ENCODE data around the gene MUC22.
"Not testable (repeated sequence)": the region's sequence is repeated elsewhere in the genome, so short reads cannot be mapped to it uniquely, and the experiment has no call there.

MUC22 gene

DNA sequence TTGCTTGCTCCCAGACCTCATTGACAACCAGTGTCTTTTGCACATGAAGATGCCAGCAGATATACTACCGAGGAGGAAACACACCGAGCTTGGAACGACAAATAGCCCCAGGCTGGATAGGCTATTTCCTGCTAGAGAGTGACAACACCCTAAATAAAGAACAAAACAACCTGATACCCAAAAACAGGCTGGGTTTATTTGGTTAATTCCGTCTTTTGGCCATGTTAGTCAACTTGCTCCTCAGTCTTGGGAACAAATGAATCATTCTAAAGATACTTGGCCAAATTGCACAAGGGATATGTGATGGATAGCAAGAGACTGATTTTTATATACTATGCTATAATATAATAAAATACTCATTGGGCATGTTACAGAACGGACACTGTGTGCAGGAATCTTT lies 11.5 kb upstream of the MUC22 start:
- DNase-seq (ENCODE audit: low read depth), result no peak

DNA sequence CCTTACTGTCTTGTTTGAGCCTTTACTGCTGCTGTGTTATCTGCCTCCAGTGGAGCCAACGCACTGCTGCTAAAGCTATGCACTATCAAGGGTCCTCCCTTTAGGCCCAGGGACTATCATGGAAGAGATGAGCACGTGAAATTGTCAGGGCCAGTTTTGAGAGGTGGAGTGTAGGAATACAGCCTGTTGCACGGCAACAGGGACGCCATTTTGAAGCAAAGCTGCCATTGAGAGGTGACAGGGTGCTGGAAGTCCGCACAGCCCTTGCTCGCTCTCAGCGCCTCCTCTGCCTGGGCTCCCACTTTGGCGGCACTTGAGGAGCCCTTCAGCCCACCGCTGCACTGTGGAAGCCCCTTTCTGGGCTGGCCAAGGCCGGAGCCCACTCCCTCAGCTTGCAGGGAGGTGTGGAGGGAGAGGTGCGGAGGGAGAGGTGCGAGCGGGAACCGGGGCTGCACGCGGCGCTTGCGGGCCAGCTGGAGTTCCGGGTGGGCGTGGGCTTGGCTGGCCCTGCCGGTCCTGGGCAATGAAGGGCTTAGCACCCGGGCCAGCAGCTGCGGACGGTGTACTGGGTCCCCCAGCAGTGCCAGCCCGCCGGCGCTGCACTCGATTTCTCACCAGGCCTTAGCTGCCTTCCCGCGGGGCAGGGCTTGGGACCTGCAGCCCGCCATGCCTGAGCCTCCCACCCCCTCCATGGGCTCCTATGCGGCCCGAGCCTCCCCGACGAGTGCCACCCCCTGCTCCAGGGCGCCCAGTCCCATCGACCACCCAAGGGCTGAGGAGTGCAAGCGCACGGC lies 10.0 kb upstream of the MUC22 start:
- not testable (repeated sequence) for DNase-seq (ENCODE audit: low read depth)

DNA sequence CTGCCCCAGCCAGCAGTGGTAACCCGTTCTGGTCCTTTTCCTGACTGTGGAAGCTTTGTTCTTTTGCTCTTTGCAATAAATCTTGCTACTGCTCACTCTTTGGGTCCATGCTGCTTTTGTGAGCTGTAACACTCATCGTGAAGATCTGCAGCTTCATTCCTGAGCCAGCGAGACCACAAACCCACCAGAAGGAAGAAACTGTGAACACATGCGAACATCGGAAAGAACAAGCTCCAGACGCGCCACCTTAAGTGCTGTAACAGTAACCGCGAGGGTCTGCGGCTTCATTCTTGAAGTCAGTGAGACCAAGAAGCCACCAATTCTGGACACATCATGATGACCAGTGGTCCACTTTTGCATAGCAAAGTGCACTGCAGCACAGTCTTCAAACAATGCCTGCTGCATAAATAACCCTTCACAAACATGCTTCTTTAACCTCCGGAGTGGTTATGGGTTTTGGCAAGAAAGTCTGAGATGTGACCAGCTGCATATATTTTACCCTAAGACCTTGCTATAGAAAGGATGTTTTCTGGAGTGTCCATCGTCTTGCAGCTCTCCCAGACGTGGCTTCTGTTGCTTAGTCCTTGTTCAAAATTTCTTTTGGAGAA lies 8.9 kb upstream of the MUC22 start:
- no peak for DNase-seq (ENCODE audit: low read depth)

DNA sequence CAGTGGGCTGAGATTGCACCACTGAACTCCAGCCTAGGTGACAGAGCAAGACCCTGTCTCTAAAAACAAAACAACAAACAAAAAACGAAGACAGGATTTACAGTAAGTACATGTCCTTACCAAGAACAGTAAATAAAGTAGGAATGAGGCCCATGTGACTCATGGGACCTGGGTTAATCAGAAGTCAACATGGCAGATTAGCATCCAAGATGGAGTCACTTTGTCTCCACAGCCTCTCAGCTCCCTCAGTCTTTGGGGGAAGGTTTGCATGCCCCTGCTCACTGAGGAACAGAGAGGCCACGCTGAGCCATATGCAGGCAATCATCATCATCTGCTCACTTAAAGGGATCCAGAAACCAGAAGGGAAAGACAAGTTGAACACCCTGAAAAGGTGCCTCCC lies 7.8 kb upstream of the MUC22 start:
- DNase-seq (ENCODE audit: low read depth), result no peak

DNA sequence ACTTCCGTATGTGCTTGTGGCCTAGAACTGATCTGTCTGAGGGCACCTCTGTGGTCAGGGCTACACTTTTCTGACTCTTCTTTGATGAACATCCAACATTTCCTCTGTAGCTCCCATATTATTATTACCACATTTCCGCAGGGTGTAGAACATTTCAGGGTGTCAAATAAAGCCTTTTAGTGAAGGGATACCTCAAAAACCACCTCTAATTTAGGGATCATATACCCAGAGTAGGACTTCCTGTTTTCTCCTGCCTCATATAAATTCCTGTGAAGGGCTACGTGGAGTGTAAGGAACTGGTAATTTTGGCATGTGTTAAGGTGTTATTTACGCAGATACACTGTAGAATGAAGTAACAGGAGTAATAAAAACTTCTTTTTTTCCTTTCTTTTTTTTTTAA lies 5.5 kb upstream of the MUC22 start:
- DNase-seq (ENCODE audit: low read depth), result no peak

DNA sequence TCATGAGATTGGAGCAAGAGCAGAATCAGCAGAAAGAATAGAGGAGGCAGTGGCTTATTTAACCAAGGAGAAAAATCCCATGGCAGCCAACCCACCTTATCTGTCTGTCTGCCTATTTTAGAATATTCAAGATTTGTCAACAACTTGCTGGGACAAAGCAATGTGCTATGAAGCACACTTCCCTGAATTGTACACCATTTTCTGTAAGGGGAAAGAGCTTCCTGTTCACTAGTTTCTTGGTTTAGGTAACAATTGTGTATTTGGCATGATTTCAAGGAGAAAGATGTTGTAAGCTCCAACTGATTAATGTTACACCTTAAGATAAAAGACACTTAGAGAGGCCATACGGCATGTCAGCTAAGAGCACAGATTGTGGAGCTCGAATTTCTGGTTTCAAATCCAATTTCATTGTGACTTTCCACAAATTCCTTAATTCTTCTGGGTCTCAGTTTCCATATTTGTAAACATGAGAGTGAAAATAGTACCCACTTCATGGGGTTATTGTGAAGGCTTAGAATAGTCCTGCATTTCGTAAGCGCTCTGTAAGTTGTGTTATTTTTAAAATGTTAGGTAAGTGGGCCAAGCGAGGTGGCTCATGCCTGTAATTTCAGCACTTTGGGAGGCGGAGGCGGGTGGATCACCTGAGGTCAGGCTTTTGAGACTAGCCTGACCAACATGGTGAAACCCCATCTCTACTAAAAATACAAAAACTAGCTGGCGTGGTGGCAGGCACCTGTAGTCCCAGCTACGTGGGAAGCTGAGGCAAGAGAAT lies 4.8 kb upstream of the MUC22 start:
- no peak for DNase-seq (ENCODE audit: low read depth)

DNA sequence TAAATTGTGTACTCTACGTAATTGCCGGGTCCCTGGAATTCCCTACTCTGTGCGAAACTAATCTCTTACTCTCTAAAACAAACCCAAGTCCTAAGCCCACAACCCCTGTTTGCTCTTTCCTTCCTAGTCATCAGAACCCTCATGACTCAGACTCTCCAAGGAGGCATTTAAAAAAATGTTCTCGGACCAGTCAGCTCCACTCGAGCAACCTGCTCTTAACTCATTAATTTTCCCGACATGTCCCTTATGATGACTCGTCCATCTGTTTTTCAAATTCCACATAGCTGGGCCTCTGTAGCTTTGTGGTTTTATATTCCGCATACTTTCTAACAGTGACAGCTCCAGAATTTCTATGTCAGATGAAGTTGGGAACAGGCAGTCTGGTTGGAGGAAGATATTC lies 2.6 kb upstream of the MUC22 start:
- no peak for DNase-seq (ENCODE audit: low read depth)

DNA sequence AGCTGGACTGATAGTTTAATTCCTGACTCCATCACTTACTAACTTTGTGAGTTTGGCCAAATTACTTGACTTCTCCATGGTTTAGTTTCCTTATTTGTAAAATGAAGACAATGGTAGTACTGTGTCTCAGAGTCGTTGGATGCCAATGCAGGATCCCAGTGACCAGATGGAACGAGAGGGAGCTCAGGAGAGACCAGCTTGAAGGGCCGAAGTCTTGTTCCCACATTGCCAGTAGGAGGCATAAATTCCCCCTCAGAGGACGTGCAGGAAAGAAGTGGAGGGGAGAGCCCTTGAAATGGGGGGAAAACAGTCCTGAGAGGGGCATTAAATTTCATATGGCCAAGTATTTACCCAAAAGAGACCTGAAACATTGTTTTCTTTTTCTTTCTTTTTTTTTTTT lies 2.1 kb upstream of the MUC22 start:
- no peak for DNase-seq (ENCODE audit: low read depth)

DNA sequence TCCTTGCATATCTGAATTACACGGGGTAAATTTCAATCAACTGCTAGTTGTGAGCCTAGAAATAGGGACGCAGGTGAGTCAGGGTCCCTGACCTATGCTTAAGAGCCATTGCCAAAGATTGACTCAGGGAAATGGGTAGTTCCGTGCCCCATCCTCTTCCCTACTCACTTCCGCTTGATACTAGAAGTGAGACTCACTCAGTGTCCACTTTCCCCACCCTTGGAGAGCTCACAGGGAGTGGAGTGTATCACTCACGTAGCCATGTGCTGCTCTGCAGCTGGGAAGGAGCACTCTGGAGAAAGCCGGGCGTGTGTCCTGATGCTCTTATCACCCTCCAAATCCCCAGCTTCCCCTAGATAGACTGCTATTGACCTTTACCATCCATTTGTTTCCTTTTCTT lies 543 bp upstream of the MUC22 start:
- DNase-seq (ENCODE audit: low read depth), result no peak

DNA sequence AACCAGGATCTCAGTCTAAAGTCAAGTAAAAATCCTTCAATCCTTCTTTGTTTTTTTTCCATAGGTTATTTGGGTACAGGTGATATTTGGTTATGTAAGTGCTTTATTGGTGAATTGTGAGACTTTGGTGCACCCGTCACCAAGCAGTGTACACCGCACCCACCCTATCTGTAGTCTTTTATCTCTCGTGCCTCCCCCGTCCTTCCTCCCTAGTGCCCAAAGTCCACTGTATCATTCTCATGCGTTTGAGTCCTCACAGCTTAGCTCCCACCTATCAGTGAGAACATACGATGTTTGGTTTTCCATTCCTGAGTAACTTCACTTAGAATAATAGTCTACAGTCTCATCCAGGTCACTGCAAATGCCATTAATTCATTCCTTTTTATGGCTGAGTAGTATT lies 879 bp downstream of the MUC22 start:
- no peak for DNase-seq (ENCODE audit: low read depth)

DNA sequence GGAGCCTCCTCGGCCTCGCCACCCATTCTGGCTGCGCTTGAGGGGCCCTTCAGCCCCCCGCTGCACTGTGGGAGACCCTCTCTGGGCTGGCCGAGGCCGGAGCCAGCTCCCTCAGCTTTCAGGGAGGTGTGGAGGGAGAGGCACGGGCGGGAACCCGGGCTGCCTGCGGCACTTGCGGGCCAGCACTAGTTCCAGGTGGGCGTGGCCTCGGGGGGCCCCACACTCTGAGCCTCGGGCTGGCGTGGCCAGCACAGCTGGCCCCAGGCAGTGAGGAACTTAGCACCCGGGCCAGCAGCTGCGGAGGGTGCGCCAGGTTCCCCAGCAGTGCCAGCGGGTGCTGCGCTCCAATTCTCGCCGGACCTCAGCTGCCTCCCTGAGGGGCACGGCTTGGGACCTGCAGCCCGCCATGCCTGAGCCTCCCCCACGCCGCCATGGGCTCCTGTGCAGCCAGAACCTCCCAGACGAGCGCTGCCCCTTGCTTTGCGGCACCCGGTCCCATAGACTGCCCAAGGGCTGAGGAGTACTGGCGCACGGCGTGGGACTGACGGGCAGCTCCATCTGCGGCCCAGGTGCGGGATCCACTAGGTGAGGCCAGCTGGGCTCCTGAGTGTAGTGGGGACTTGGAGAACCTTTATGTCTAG lies 6.5 kb downstream of the MUC22 start:
- DNase-seq (ENCODE audit: low read depth), result no peak

DNA sequence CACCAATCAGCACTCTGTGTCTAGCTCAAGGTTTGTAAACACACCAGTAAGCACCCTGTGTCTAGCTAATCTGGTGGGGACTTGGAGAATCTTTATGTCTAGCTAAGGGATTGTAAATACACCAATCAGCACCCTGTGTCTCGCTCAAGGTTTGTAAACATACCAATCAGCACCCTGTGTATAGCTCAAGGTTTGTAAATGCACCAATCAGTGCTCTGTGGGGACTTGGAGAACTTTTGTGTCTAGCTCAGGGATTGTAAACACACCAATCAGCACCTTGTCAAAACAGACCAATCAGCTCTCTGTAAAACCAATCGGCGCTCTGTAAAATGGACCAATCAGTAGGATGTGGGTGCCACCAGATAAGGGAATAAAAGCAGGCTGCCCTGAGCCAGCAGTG lies 7.2 kb downstream of the MUC22 start:
- not testable (repeated sequence) for DNase-seq (ENCODE audit: low read depth)

DNA sequence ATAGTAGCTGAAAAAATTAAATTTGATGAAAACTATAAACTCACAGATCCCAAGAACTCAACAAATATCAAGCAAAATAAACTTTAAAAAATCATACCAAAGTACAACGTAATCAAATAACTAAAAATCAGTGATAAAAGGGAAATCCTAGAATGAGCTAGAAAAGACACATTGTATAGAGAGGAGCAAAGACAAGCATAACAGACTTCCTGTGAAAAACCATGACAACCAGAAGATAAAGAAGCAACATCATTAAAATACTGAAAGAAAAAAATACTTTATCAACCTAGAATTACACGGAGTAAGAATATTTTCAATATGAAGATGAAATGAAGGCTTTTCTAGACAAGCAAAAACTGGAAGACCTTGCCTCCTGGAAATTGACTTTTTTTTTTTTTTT lies 9.8 kb downstream of the MUC22 start:
- no peak for DNase-seq (ENCODE audit: low read depth)

DNA sequence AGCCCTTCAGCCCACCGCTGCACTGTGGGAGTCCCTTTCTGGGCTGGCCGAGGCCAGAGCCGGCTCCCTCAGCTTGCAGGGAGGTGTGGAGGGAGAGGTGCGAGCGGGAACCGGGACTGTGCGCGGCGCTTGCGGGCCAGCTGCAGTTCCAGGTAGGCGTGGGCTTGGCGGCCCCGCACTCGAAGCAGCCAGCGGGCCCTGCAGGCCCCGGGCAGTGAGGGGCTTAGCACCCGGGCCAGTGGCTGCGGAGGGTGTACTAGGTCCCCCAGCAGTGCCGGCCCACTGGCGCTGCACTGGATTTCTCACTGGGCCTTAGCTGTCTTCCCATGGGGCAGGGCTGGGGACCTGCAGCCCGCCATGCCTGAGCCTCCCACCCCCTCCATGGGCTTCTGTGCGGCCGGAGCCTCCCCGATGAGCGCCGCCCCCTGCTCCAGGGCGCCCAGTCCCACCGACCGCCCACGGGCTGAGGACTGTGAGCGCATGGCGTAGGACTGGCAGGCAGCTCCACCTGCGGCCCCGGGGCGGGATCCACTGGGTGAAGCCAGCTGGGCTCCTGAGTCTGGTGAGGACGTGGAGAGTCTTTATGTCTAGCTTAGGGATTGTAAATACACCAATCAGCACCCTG lies 10.5 kb downstream of the MUC22 start:
- not testable (repeated sequence) for DNase-seq (ENCODE audit: low read depth)

DNA sequence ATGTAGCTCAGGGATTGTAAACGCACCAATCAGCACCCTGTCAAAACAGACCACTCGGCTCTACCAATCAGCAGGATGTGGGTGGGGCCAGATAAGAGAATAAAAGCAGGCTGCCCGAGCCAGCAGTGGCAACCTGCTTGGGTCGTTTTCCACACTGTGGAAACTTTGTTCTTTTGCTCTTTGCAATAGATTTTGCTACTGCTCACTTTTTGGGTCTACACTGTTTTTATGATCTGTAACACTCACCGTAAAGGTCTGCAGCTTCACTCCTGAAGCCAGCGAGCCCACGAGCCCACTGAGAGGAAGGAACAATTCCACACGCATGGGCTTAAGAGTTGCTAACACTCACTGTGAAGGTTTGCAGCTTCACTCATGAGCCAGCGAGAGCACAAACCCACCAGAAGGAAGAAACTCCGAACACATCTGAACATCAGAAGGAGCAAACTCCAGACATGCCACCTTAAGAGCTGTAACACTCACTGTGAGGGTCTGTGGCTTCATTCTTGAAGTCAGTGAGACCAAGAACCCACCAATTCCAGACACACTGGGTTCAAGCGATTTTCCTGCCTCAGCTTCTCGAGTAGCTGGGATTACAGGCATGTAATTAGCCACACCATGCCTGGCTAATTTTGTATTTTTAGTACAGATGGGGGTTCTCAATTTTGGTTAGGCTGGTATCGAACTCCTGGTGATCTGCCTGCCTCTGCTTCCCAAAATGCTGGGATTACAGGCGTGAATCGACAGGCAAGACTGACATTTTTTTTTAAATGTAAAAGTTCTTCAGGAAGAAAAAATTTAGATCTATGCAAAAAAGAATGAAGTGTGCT lies 11.6 kb downstream of the MUC22 start:
- not testable (repeated sequence) for DNase-seq (ENCODE audit: low read depth)

DNA sequence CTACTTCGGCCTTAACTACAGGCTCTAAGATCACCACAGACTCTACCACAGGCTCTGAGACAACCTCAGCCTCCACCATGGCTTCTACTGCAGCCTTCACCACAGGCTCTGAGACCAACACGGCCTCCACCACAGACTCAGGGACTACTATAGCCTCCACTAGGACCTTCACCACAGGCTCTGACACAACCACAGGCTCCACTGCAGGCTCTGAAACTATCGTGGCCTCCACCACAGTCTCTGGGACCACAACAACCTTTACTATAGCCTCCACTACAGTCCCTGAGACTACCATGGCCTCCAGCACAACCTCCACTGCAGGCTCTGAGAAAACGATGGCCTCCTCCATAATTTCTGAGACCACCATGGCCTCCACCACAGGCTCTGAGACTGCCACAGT lies 15.3 kb downstream of the MUC22 start:
- DNase-seq (ENCODE audit: low read depth), result no peak

DNA sequence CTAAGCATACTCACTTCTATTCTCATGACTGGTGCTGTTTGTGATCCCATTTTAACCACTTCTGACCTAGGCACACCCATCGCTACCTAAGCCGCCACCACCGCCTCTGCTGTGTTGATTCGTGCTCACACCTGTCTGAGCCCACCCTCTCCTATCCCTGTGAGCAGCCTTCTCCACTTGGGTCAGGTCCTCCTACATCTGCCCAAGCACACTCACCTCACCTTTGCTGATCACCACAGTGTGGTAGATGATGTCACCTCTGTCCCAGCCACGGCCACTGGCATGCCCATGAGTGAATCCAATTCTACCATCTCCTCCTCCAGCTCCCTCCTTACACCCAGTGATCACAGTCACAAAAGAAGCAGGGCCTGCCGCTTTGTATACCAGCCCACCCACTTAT lies 20.8 kb downstream of the MUC22 start:
- DNase-seq (ENCODE audit: low read depth), result no peak

DNA sequence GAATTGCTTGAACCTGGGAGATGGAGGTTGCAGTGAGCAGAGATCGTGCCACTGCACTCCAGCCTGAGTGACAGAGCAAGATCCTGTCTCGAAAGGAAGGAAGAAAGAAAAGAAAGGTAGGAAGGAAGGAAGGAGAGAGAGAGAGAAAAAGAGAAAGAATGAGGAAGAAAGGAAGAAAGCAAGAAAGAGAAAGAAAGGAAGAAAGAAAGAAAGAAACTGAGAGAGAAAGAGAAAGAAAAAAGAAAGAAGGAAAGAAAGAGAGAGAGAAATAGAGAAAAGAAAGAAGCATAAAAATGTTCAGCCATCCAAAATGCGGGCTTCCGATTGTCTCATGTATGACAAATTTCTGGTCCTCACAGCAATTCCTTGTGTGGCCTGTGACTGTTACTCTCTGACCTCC lies 22.8 kb downstream of the MUC22 start:
- no peak for DNase-seq (ENCODE audit: low read depth)

DNA sequence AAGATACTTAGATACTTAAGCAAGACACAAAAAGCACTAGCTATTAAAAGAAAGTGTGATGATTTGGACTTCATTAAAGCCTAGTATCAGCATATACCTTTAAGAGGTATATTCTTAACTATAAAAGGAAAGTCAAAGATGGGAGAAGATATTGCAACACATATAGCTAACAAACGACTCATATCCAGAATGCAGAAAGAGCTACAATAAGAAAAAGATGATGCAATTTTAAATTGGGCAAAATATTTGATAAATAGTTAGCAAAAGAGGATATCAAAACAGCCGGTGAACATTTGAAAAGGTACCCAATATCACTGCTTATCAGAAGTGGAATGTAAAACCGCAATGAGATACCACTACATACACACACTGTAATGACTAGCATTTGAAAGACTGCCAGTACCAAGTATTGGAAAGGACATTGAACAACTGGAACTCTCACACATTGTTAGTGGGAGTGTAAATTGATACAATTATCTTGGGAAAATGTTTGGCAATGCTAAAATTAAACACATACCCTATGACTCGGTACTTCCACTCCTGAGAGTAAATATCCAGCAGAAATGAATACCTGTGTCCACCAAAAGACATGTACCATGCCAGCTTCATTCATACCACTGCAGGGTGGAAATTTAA lies 25.7 kb downstream of the MUC22 start:
- DNase-seq (ENCODE audit: low read depth), result no peak

DNA sequence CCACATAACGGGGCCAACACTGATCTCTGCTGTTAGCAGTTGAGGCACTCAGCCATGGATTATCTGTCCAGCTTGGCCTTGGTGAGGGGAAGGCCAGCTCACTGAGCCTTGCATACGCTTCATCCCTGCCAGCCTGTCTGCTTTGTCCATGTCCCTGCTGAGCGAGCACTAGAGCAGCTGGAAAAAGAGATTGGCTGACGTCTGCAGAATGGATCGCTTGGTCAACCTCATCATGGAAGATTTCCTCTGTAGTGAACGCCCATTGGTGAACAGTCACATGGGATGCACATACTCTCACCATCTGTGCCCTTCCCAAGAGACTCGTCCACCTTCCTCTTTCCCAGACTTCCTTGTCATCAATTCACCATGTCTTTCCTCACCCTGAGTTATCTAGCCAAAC lies 26.9 kb downstream of the MUC22 start:
- no peak for DNase-seq (ENCODE audit: low read depth)

DNA sequence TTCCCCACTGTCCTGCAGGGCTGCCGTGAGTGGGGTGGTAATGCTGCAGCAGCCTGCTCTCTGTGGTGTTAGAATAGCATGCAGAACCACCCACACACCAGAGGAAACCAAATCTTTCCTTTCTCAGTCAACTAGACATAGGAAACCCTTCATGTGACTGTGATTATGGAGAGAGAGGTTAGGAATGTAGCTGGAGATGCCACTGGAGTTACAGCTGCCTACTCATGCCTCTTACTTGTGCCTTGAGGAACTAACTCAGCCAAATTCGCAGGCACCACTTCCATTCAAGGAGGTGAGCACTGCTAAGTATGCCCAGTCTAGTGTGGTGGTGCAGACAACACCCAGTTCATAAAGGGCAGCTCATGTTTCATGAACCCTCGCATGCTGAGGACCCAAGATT lies 27.4 kb downstream of the MUC22 start:
- no peak for DNase-seq (ENCODE audit: low read depth)
